HG02938 (cell line): Measurements from ENCODE around the gene NCK2.

Experiments
- ATAC-seq: cut with Tn5 transposase; IDR thresholded peaks from one replicate; pipeline ENCODE4 v1.9.1; 2021; ENCODE audit warnings: mild to moderate bottlenecking, moderate library complexity; ENCODE audit not compliant: unreplicated experiment

The NCK2 gene

DNA sequence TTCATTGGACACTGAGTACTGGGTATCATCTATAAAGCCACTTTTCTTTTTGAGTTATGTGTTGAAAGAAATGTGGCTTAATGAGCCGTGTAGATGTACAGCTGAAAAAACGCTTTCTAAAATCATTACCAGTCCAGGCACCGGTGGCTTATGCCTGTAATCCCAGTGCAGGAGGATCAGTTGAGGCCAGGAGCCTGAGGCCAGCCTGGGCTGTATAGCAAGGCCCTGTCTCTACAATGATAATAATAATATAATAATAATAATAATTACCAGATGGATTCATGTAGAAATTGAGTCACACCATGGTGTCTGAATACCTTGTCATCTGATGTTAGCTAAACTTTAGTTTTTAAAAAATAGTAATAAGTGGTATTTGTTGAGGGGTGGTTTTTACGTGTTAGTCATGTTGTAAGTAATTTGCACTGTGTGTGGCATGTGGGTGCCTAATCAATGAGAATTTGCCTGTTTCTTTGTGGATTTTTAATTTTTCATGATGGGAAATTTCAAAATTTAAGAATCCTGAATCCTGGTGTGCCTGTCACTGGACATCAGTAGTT, 30.1 kb downstream of the NCK2 start:
- ATAC-seq = no peak

DNA sequence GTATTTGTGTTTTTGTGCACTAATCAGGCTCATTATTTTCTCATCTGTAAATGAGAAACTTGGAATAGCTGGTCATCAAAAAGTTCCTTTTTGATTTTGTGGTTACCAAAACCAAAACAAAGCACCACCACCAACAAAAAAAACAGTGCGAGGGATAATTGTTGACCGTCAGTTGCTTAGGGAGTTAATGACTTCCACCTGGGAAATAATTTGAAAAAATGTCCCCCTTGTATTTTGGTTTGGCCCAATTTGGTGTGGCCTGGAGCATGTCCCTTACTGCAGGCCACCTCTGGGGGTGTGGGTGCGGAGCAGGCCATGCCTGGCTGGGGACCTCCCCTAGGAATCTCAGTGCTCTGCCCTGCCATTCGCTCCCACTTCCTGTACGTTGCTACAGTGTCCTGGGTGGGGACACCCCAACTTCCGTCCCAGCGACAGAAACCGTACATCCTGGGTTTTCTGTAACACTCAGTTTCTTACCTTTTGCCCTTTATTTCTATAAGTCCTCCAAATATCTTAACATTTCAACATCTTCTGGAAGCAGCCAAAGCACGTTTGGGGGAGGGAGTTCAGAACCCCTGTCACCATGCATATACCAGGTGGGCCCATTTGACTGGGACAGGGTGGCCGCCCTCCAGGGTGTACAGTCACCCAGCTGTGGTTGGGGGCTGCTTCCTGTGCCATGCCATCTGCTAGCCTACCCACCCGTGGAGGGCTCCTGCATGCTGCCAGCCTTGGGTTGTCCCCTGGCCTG, 31.3 kb downstream of the NCK2 start:
- ATAC-seq = no peak

DNA sequence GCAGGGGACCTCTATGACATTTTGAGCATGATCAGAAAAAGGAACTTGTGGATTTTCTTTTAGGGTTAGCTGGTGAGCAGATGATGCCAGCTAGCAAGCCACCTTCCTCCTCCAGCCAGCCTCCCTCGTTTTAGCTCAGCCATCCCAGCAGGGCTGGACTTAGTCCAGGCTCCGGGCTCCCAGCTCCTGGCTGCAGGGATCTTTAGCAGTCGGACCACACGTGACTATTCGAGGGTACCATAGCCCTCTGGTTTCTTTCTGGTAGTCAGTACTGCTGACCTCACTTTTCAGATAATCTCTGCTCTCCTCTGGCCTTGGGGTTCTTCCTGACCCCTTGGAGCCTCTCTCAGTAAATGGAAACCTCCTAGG, 31.8 kb downstream of the NCK2 start:
- ATAC-seq = no peak

DNA sequence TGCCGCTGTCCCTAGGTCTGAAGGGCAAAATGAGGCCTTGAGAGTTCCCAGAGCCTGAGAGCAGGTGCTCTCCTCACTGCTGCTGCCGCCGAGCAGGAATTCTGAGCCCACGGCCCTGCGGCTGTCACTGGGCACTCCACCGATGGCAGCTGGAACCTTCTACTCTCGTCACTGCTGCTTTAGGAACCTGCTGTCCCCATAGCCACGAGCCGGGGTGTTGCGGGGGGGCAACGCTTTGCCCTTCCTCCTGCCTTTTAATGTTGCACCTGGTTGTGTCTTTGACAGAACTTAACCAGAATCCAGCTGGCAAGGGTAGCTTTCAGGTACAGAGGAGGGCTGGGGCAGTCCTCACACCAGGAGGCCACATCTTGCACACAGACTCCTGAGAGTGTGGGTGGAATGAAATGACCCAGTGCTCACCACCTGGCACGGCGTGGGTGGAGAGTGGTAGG, 32.3 kb downstream of the NCK2 start:
- ATAC-seq = no peak

DNA sequence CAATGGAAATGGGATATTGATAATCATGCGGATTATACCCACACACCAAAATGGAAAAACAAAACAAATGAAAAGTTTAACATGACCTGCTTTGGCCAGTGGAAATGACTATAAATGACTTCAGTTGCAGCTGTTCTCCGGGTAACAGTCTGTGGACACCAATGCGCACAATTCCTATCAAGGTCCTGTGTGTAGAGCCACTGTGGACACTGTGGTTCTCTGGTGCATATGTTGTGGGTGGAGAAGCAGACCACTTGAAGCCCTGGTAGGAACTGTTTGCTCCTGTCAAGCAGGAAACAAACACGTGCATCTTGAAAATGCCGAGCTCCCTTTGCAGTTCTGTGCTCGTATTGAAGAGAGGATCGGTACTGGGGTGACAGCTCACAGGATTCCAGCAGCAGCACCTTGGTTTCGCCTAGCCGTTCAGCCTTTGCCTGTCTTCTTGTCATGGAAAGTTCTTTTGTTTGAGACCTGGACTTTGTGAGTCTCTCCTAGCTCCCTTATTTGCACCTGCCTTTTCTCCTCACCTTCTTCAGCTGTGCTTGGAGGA, 32.9 kb downstream of the NCK2 start:
- ATAC-seq = no peak

DNA sequence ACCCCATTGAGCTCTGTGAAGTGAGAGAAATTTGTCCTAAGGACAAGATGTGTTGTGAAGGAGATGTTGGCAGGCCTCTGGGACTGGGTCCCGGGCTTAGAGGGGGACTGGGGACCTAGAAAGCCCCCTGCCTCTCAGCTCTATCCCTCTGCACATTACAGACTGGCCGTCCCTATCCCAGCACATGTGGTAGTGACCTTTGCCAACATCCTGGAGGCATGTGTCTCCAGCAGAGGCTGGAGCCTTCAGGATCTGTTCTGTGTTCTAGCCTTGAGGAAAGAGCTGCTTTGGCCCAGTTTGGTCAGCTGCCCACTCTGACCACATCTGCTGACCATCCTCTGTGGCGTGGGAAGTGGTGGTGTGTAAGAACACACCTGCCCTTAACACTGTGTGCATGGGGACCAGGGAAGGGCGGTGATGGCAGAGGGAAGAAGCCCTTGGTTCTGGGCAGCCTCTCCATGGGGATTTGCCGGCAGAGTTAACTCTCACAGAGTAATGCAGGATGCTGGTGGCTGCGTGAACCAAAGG, 33.4 kb downstream of the NCK2 start:
- no peak for ATAC-seq

DNA sequence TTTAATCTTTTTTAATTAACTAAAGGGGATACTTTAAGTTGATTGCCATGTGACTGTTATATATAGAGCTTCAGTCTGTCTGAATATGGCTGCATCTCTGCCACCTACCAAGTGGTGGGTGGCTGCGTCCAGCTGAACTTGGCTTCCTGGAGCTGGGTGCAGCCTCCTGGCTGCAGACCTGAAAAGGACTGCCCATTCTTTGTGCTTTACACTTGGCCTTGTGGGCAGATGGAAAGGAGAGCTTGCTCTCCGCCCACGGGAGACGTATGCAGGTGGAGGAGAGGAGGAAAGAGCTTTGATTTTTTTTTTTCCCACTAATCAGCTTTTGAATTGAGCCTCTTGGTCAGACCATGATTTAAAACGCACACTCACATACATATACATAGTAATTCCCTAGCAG, 34.7 kb downstream of the NCK2 start:
- ATAC-seq = no peak

DNA sequence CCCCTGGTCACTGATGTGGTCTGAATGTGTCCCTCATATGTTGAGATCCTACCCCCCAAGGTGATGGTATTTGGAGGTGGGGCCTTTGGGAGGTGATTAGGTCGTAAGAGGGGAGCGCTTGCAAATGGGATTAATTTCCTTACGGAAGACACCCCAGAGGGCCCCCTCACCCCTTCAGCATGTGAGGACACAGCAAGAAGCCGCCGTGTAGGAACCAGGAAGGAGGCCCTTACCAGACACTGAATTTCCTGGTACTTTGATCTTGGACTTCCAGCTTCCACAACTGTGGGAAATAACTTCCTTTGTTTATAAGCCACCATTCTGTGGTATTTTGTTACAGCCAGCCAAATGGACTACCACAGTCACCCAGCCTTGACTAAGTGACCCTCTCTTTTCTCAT, 35.9 kb downstream of the NCK2 start:
- no peak for ATAC-seq

DNA sequence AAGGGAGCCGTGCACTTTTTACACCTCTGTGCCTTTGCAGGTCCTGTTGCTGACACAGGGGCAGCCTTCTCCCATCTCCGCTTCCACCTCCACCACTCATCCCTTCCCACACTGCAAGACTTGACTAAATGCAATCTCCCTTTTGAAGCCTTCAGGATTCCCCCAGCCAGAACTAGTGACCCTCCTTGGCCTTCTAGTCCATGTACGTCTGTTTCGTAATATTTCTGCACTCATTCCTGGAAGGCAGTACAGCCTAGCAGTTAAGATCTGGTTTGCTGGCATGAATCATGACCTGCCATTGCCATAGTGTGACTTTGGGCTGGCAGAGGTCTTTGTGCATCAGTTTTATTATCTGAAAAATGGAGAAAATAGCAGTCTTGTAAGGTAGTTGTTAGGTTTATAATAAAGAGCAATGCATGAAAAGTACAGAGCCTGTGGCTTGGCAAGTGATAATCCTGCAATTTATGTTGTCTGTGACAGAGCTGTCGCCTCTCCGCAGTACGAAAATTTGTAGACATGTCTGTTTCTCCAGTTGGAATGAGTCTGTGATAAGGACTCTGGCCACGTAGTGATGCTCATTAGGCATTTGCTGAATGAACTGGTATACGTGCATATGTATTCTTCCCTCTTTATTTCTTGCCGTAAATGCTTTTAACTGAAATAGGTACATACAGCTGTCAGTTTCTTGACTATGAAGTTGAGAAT, 36.7 kb downstream of the NCK2 start:
- no peak for ATAC-seq

DNA sequence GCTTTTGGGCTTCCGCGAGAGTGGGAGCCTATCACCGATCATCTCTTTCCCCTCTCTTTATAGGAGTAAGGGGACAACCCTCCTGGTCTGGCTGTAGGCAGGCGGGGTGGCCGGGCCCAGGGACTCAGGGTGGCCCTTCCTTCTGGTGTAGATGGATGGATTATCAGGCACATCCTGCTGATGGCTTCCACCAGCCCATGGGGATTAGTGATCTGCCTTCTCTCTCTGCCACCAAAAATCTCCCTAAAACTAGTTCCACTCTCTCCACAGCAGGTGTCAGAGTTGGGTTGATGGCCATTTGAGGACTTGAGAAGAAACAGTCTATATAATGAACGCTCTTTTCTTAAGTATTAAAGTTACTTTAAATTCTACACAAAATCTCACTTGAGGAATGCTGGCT, 37.4 kb downstream of the NCK2 start:
- no peak for ATAC-seq

DNA sequence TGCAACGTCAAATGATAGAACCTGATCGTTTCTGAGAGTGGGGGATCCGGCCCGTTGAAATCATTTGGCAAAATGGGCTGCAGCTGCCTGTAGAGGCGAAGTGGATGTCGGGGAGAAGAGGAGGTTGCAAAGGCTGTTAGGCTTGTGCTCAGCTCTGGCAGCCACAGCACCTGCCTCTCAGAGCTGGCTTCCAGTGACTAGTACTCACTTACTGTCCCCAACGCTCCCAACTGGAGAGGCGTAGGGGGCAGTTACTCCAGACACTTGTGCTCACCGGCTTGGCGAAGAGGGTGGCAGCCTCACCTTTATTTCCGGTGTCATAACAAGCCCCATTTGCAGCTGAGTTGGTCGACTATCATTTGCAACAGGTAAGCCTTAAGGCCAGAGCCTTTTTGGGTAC, 37.9 kb downstream of the NCK2 start:
- no peak for ATAC-seq

DNA sequence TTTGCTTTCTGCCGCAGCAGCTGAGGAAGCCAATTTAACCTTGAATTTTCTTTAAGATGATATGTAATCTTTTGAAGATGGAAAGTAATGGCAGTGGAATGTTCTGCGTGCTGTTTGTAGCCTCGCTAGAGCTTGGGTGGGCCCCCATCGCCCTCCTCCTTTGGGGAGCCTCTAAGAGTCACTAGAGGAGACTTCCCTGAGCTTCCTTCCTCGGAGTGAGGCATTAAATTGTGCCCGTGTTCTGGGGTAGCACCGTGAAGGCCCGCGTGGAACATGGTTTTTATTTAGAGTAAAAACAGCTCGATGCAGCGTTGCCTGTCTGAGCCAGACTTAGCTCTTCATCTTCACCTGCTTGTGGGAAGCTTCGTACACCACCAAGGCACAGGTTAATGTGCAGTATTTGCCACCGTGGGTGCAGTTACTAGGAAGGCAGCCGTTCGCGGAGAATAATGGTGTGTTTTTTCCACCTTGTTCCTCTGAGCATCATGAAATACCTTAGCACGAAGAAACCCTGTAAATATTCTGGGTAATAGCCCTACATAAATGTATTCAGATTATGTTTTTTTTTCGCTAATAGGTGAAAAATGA, 38.5 kb downstream of the NCK2 start:
- ATAC-seq = no peak

DNA sequence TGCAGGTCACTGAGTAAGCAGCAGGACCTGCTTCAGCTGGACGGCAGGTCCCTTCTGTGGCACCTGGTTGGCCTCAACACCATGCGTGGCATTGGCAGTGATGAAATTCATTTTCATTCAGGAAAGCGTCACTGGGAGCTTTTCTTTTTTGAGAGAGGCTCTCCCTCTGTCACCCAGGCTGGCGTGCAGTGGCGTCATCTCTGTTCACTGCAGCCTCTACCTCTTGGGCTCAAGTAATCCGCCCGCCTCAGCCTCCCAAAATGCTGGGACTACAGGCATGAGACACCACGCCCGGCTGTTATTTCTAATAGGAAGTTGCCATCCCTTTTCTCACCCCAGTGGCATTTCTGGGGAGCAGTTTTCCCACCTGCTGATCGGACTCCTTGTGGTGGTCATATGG, 39.3 kb downstream of the NCK2 start:
- ATAC-seq = no peak

DNA sequence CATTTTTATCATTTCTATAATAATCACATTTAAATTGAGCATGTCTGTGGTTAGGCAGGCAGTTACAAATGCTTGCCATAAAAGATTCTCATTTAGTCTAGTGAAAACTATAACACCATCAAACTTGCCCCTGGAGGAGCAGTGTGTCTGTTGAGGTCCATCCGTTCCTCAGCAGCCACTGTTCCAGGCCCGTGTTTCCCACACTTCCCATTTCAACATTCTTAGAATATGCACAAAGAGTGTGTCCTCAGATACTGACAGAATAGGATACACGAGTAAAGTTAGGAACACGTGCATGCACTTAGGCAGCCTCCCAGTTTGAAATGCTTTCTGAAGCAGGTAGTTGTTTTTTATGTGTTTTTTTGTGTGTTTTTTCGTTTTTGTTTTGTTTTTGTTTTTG, 39.9 kb downstream of the NCK2 start:
- ATAC-seq = no peak

DNA sequence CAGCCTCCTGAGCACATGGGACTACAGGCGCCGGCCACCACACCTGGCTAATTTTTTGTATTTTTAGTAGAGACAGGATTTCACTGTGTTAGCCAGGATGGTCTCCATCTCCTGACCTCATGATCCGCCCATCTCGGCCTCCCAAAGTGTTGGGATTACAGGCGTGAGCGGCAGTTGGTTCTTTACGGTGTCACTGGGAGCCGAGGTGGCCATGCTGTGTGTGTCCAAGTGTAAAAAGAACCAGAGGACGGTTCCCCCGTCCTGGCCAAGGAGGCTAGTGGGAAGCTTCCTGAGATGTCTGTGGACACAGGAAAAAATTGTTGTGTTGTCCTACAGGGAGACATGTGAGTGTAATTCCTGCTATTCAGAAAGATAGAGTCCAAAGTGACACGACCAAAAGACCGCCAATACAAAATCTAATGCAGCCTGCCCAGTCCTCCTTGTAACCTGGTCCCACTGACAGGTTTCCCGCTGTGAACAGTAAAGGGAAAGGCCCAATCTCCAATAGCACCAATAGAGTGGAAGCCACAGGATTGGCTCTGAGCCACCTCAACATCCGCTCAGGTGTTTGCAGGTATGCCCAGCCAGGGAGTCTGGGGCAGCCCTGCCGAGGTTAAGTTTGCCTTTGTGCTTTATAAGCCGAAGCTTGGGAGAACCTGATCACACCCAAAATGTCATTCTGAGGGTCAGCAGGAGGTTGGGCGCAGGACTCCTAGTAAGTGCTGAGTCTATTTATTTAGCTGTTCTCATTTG, 40.6 kb downstream of the NCK2 start:
- no peak for ATAC-seq

DNA sequence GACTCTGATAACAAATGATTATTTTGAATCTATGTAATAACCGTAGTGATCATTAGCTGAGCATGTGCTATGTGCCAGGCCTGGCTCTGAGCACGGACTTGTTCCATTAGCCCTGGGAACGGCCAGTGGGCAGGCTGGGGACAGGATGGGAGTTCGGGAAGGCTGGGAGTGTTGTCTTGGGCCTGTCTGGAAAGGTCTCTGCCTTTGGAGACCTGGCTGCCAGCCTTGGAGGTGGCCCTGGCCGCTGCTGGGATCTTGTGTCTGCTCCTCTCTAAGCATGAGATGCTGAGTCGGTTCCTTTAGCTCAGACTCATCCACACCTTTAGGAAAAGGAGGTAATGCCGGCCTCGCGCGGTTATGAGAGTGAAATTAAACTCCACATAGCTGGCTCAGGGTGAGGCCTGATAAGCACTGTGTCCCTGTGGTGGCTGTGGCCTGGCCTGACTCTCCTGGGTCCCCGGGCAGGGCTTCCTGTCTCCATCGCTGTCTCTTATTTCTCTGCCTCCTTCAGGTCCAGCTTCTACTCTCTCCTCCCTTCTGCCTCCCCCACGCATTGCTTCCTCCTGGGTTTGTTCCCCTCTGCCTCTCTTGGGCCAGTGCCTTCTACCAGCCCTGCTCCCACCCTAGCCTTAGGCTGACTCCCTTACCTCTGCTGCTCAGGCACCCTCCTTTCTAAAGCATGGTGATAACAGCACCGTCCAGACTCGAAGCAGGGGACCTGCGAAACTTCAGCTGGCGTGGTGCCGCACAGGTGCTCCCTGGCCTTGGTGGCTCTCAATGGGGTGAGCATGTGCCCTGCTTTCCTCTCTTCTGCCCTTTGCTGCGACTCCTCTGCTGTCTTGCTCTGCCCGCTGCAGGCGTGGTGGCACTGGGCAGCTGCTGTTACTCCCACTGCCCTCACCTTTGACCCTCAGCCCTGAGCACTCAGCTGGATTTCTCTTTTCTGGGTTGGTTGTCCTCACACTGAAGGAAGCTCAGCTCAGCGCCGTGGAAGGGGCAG, 41.8 kb downstream of the NCK2 start:
- ATAC-seq = no peak

DNA sequence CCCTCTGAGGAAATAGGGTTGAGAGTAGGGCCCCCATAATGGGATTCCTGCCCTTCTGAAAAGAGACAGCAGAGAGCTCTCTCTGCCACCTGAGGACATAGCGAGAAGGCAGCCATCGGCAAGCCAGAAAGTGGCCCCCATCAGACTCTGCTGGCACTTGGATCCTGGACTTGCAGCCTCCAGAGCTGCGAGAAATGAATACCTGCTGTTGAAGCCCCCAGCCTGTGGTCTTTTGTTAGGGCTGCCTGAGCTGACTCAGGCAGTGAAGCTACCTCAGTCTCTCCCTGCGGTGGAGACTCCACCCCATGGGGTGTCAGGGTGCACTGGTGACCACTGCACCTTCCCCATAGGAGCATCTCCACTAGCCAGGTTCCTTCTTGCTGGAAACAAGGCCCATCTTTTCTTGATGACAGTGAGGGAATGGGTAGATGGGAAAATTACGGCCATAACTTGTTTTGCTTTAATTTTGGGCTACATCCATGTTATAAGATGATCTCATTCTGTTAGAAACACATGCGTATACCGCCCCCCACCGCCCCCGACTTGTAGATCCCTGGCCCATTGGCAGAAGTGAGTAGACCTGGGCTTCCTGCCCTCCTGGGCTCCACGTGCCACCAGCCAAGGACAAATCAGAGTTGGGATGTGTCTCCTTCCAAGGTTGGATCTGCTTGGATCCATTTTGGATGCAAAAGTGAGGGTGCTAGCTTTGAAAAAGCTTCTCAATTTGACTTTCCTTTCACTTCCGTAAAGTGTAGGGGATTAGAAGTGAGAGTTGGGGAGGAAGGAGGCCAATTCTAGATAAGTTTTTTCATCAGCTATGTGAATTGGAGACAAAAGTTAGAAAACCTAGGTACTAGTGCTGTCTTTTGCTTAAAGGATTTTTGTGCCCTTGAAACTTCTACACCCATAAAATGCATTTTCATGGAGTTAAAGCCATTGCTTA, 42.9 kb downstream of the NCK2 start:
- no peak for ATAC-seq

DNA sequence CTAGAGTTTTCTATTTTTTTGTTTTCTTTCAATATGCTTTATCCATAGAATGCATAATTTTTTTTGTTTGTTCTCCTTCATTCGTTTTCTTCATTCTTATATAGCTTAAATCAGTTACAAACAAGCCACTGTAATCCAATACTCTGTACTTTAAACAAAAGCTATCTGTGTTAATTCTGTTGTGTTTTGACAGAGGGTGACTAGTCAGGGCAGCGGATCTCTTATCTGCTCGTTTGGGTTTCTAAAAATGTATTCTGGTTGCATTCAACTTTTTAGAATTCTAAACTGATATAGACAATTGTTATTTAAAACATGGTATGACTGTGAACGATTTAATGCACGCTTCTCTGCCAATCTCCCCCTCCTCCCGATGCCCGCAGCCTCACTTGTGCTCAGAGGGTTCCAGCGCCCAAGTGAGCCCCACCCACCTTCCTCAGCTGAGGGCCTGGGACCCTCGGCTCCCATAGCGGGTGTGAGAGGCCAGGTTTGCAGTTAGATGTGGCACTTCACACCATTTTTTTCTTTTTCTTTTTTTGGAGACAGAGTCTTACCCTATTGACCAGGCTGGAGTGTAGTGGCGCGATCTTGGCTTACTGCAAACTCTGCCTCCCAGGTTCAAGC, 44.1 kb downstream of the NCK2 start:
- ATAC-seq = no peak
